ENCODE data around the gene SATL1.

- TF ChIP-seq CTCF (IDR thresholded peaks at IDR 0.05), result peak; percentile 19 to 53 (median 24)
- TF ChIP-seq POLR2A (IDR thresholded peaks at IDR 0.05), result no peak
- TF ChIP-seq POLR2AphosphoS5 (IDR thresholded peaks at IDR 0.05), result peak; percentile 39
- TF ChIP-seq EP300 (IDR thresholded peaks at IDR 0.05), result no peak
These were observed 190.8 kb downstream of the SATL1 start for GRCh38 chrX:85052636-85053343.

All from gastroesophageal sphincter (tissue), 3 donors.